HEK293T (cell line): ENCODE results near the gene PRDM9.

Experiments used
- CTCF ChIA-PET: fragments of 350-600 bp; formaldehyde crosslinking; extraction: SDS; loops from one replicate; lab custom pipeline; 2021; ENCODE audit warnings: antibody characterized with exemption, inconsistent platforms; lab: Yijun Ruan, JAX
- POLR2A ChIA-PET: fragments of 350-600 bp; formaldehyde crosslinking; extraction: SDS; loops from one replicate; lab custom pipeline; 2020; ENCODE audit warnings: antibody characterized with exemption, inconsistent platforms; lab: Yijun Ruan, JAX
- DNase-seq: peaks from one replicate; pipeline ENCODE4 v3.0.0; 2012; ENCODE audit warnings: mixed read lengths; ENCODE audit errors: extremely low spot score
- ARNT ChIP-seq: fragments of 450-650 bp; IDR thresholded peaks from 2 replicates; pipeline ENCODE4 v1.6.1; 2017; ENCODE audit warnings: mild to moderate bottlenecking
- BHLHE40 ChIP-seq: fragments of 450-650 bp; IDR thresholded peaks from 2 replicates; pipeline ENCODE4 v1.6.1; 2016; ENCODE audit warnings: mild to moderate bottlenecking, moderate library complexity, borderline replicate concordance
- CTBP1 ChIP-seq: fragments of 450-650 bp; IDR thresholded peaks from 2 replicates; pipeline ENCODE4 v1.6.1; 2016; ENCODE audit warnings: borderline replicate concordance
- ELF4 ChIP-seq: fragments of 450-650 bp; IDR thresholded peaks from 2 replicates; pipeline ENCODE4 v1.6.1; 2017; ENCODE audit warnings: antibody characterized with exemption
- FOXA1 ChIP-seq: fragments of 450-650 bp; IDR thresholded peaks from 2 replicates; pipeline ENCODE4 v1.6.1; 2016; ENCODE audit warnings: mild to moderate bottlenecking
- FOXK2 ChIP-seq: fragments of 450-650 bp; IDR thresholded peaks from 2 replicates; pipeline ENCODE4 v1.6.1; 2016; ENCODE audit warnings: mild to moderate bottlenecking
- FOXM1 ChIP-seq: fragments of 450-650 bp; IDR thresholded peaks from 2 replicates; pipeline ENCODE4 v1.6.1; 2017; ENCODE audit warnings: mild to moderate bottlenecking, borderline replicate concordance
- HDGF ChIP-seq: fragments of 450-650 bp; IDR thresholded peaks from 2 replicates; pipeline ENCODE4 v1.6.1; 2017; ENCODE audit warnings: antibody characterized with exemption, borderline replicate concordance
- L3MBTL2 ChIP-seq: fragments of 450-650 bp; conservative IDR thresholded peaks from 2 replicates; pipeline ENCODE4 v1.6.1; 2016; ENCODE audit warnings: mild to moderate bottlenecking
- LEF1 ChIP-seq: fragments of 450-650 bp; IDR thresholded peaks from 2 replicates; pipeline ENCODE4 v1.6.1; 2017; ENCODE audit warnings: mild to moderate bottlenecking, borderline replicate concordance
- NFRKB ChIP-seq: fragments of 450-650 bp; IDR thresholded peaks from 2 replicates; pipeline ENCODE4 v1.6.1; 2016; ENCODE audit warnings: mild to moderate bottlenecking, moderate library complexity
- PKNOX1 ChIP-seq: fragments of 450-650 bp; IDR thresholded peaks from 2 replicates; pipeline ENCODE4 v1.6.1; 2016
- SP1 ChIP-seq: fragments of 450-650 bp; IDR thresholded peaks from 2 replicates; pipeline ENCODE4 v1.6.1; 2017
- SUZ12 ChIP-seq: fragments of 450-650 bp; IDR thresholded peaks from 2 replicates; pipeline ENCODE4 v1.6.1; 2016; ENCODE audit warnings: mild to moderate bottlenecking
- TARDBP ChIP-seq: fragments of 450-650 bp; IDR thresholded peaks from 2 replicates; pipeline ENCODE4 v1.6.1; 2016
- ZNF384 ChIP-seq: fragments of 450-650 bp; IDR thresholded peaks from 2 replicates; pipeline ENCODE4 v1.6.1; 2016

Gene PRDM9

GRCh38 chr5:23507278-23507685 lies at the start of gene PRDM9:
PRDM9 (plus strand) TSS chr5:23507609; CDS start chr5:23509034, 1,425 bp downstream.
- POLR2A ChIA-PET, result interaction anchor here (1.1 kb wide), 1 partner anchor 139 kb away, joined by 3 read pairs; no protein-coding TSS in a partner anchor

DNA sequence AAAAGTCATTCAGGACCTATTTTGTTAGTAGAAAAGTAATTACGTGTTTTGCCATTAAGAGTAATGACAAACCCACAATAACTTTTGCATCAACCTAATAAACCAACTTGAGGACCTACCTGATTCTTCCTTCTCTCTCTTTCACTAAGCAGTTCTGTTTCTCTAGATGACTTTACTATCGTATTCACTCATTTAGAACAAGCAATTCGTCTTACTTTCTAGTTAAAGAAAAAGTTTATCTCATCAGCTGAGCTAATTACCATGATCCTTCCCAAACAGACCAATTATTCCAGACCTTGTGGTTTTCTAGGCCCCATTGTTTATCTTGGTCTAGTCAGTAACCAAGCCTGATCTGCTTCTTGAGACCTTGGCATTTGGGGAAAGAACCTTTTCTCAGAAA lies 49.6 kb upstream of the PRDM9 start:
- no peak for DNase-seq
- ChIA-PET CTCF (no interaction called here), POLR2A (no interaction called here)
- no peak for TF ChIP-seq FOXM1
- no peak for TF ChIP-seq TARDBP
- TF ChIP-seq CTBP1, result no peak
- TF ChIP-seq SP1, result no peak
- no peak for TF ChIP-seq ARNT
- no peak for TF ChIP-seq SUZ12
- no peak for TF ChIP-seq PKNOX1
- no peak for TF ChIP-seq ELF4

More at GRCh38 chr5:23507278-23507685, at the start of gene PRDM9:
- peak; percentile 54; the same call in 1 of the 2 replicates for TF ChIP-seq L3MBTL2
- TF ChIP-seq PKNOX1, result peak; percentile 98
- TF ChIP-seq BHLHE40, result no peak
- no peak for TF ChIP-seq NFRKB
- TF ChIP-seq CTBP1, result no peak
- TF ChIP-seq FOXM1, result no peak
- TF ChIP-seq ELF4, result no peak
- no peak for TF ChIP-seq HDGF
- TF ChIP-seq SP1, result no peak
- no peak for TF ChIP-seq FOXA1
- no peak for TF ChIP-seq ZNF384
- no peak for TF ChIP-seq LEF1
- no peak for TF ChIP-seq ARNT
- DNase-seq, result peak; percentile 85
- CTCF ChIA-PET, result no interaction called here

DNA sequence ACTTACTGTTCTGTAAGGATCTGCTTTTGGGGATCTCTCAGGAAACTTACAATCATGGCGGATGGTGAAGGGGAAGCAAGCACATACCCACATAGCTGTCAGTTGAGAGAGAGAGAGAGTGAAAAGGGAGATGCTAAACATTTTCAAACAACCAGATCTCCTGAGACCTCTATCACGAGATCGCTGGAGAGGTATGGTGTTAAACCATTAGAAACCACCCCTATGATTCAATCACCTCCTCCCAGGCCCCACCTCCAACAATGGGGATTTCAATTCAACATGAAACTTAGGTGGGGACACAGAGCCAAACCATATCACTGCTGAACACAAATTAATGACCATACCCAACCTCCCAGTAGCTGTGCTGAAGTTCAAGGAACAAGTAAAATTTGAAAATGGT lies 48.2 kb upstream of the PRDM9 start:
- no peak for DNase-seq
- ChIA-PET POLR2A (no interaction called here), CTCF (no interaction called here)
- TF ChIP-seq CTBP1, result no peak
- no peak for TF ChIP-seq SUZ12
- no peak for TF ChIP-seq FOXA1
- no peak for TF ChIP-seq LEF1
- TF ChIP-seq SP1, result no peak
- TF ChIP-seq NFRKB, result no peak

GRCh38 chr5:23461576-23461975 lies 45.8 kb upstream of the PRDM9 start:
- DNase-seq, result no peak
- ChIA-PET POLR2A (no interaction called here), CTCF (no interaction called here)
- no peak for TF ChIP-seq SP1
- no peak for TF ChIP-seq FOXA1
- no peak for TF ChIP-seq SUZ12
- TF ChIP-seq FOXM1, result no peak
- no peak for TF ChIP-seq CTBP1
- TF ChIP-seq BHLHE40, result no peak
- no peak for TF ChIP-seq ELF4
- no peak for TF ChIP-seq TARDBP
- no peak for TF ChIP-seq FOXK2
- TF ChIP-seq HDGF, result no peak
- no peak for TF ChIP-seq L3MBTL2
- TF ChIP-seq ZNF384, result no peak
- TF ChIP-seq NFRKB, result no peak
- no peak for TF ChIP-seq LEF1
- TF ChIP-seq ARNT, result no peak
- TF ChIP-seq PKNOX1, result no peak

DNA sequence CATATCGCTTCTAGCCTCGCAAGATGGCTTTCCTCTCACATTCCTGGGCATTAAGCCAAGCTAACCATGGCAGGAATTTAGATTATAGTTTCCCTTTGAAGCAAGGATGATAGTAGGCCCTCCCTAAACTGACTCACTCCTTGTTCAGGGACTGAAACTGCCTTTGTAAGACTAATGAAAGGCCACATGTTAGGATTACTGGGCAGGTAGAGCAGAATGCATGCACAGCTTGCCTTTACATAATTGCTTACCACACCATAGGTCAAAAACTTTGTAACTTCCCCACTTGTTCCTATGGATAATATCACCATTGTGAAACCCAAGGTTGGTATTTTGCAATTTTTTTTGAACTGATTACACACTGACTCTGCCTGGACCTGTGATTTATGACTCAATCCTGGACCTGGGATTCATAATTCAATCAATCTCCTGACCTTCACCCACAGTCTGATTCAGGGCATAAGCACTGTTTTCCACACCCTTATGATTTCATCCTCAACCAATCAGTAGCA lies 41.0 kb upstream of the PRDM9 start:
- ChIA-PET POLR2A (no interaction called here), CTCF (no interaction called here)
- no peak for TF ChIP-seq SUZ12
- no peak for TF ChIP-seq FOXA1
- TF ChIP-seq ARNT, result no peak
- no peak for TF ChIP-seq TARDBP
- TF ChIP-seq L3MBTL2, result no peak
- TF ChIP-seq BHLHE40, result no peak
- TF ChIP-seq FOXM1, result no peak
- no peak for TF ChIP-seq HDGF
- TF ChIP-seq NFRKB, result no peak
- TF ChIP-seq LEF1, result no peak
- TF ChIP-seq FOXK2, result no peak
- TF ChIP-seq ELF4, result no peak
- TF ChIP-seq CTBP1, result no peak
- TF ChIP-seq PKNOX1, result no peak
- DNase-seq, result no peak

DNA sequence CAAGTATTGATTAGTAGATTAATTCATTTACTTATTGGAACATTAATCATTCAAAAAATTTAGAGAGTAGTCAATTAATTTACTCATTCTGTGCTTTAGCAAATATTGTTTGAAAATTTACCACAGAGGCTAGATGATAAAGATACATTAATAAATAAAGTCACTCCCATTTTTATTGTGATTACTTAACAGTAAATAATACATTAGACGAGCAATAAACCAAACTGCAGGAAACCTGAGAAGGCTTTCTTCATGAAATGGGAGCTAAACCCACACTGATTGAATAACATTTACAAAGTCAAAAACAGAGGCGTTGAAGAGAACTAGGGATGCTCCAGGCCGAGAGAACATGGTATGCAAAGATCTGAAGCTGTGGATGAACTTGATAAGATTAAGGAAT lies 38.8 kb upstream of the PRDM9 start:
- POLR2A ChIA-PET, result no interaction called here
- CTCF ChIA-PET, result interaction anchor here (0.7 kb wide), 1 partner anchor 60 kb away, joined by 3 read pairs; no protein-coding TSS in a partner anchor
- no peak for DNase-seq
- TF ChIP-seq ZNF384 (no peak), FOXM1 (no peak), PKNOX1 (peak; percentile 52), TARDBP (no peak), SUZ12 (no peak)
